NT2/D1 (cell line): ENCODE measurements around the gene AMN1.

Source experiments
- SUZ12 ChIP-seq: IDR thresholded peaks from 2 replicates; pipeline ENCODE4 v1.6.1; 2011; ENCODE audit not compliant: insufficient read length, insufficient read depth; ENCODE audit errors: extremely low read depth
- YY1 ChIP-seq: IDR thresholded peaks from 2 replicates; pipeline ENCODE4 v1.6.1; 2011; ENCODE audit not compliant: insufficient read length, insufficient read depth
- ZNF274 ChIP-seq: IDR thresholded peaks from 2 replicates; pipeline ENCODE4 v1.6.1; 2011; ENCODE audit warnings: mild to moderate bottlenecking, low read depth, low read length

- TF ChIP-seq YY1 (no peak), ZNF274 (no peak), SUZ12 (no peak)
Observed at GRCh38 chr12:31732926-31733548, 4.2 kb upstream of the AMN1 start.
